SU-DHL-6 (cell line): ENCODE measurements around the gene SERINC5.

Source experiments
- CTCF ChIP-seq: fragments of 200-600 bp; sonication (generic); IDR thresholded peaks from one replicate; pipeline ENCODE4 v1.5.1; 2017; ENCODE audit warnings: antibody characterized with exemption, mild to moderate bottlenecking, low read length, moderate library complexity; ENCODE audit not compliant: insufficient read depth, poor library complexity, severe bottlenecking
- EZH2phosphoT487 ChIP-seq: fragments of 200-600 bp; sonication (generic), shearing (Covaris generic); conservative IDR thresholded peaks from 2 replicates; pipeline ENCODE4 v1.6.1; 2018; ENCODE audit warnings: mild to moderate bottlenecking, antibody characterized with exemption, low read length, moderate library complexity, mixed read lengths

GRCh38 chr5:80205846-80206245 is 50.0 kb downstream of the SERINC5 start:
- TF ChIP-seq CTCF (no peak), EZH2phosphoT487 (no peak)
